HG02870 (cell line): Measurements from ENCODE around the gene NR6A1.
A peak's percentile ranks its signal among the peaks of the same experiment; 100 is the strongest.

Source experiments
- ATAC-seq: cut with Tn5 transposase; IDR thresholded peaks from one replicate; pipeline ENCODE4 v1.9.1; 2021; ENCODE audit warnings: mild to moderate bottlenecking, moderate library complexity; ENCODE audit not compliant: unreplicated experiment

NR6A1 gene

GRCh38 chr9:124590889-124591641, 180.0 kb downstream of the NR6A1 start:
- no peak for ATAC-seq

- ATAC-seq, result no peak
Observed at GRCh38 chr9:124584631-124585030, 186.5 kb downstream of the NR6A1 start.

- ATAC-seq, result no peak
Observed at GRCh38 chr9:124583134-124583533, 188.0 kb downstream of the NR6A1 start.

GRCh38 chr9:124580186-124580585, 190.9 kb downstream of the NR6A1 start:
- no peak for ATAC-seq

GRCh38 chr9:124576751-124577150, 194.4 kb downstream of the NR6A1 start:
- ATAC-seq, result no peak

- no peak for ATAC-seq
Observed at GRCh38 chr9:124574534-124575375, 196.4 kb downstream of the NR6A1 start.

- ATAC-seq, result no peak
Observed at GRCh38 chr9:124570942-124571666, 200.0 kb downstream of the NR6A1 start.

- ATAC-seq, result no peak
Observed at GRCh38 chr9:124569942-124570341, 201.2 kb downstream of the NR6A1 start.

- ATAC-seq, result no peak
Observed at GRCh38 chr9:124567362-124567761, 203.7 kb downstream of the NR6A1 start.

- no peak for ATAC-seq
Observed at GRCh38 chr9:124562328-124562727, 208.8 kb downstream of the NR6A1 start.

- ATAC-seq, result no peak
Observed at GRCh38 chr9:124559871-124560270, 211.2 kb downstream of the NR6A1 start.

GRCh38 chr9:124558777-124559470, 212.2 kb downstream of the NR6A1 start:
- no peak for ATAC-seq

GRCh38 chr9:124557895-124558294, 213.2 kb downstream of the NR6A1 start:
- no peak for ATAC-seq

GRCh38 chr9:124555043-124555442, 216.1 kb downstream of the NR6A1 start:
- ATAC-seq, result no peak

- ATAC-seq, result no peak
Observed at GRCh38 chr9:124553738-124554137, 217.4 kb downstream of the NR6A1 start.

- ATAC-seq, result peak; percentile 21
Observed at GRCh38 chr9:124552273-124552605, 218.9 kb downstream of the NR6A1 start.

- peak; percentile 59 for ATAC-seq
Observed at GRCh38 chr9:124551472-124552272, 219.4 kb downstream of the NR6A1 start.

- ATAC-seq, result no peak
Observed at GRCh38 chr9:124550072-124550471, 221.0 kb downstream of the NR6A1 start.

- no peak for ATAC-seq
Observed at GRCh38 chr9:124549016-124549415, 222.1 kb downstream of the NR6A1 start.

- ATAC-seq, result no peak
Observed at GRCh38 chr9:124544535-124544934, 226.6 kb downstream of the NR6A1 start.
